RWPE2 (cell line): ENCODE results near the gene ALDH4A1.

Source experiments
- ATAC-seq: fragments of 200-7000 bp; cut with Tn5 transposase; 3 replicates; pipeline ENCODE4 v1.9.1; 2021; ENCODE audit warnings: low read depth
- DNase-seq: peaks from one replicate; pipeline ENCODE4 v3.0.0-alpha.2; 2020; ENCODE audit warnings: low spot score
- H3K27ac ChIP-seq: fragments of 450-650 bp; 2 replicates; pipeline ENCODE4 v1.5.1; 2017; ENCODE audit warnings: mild to moderate bottlenecking; ENCODE audit not compliant: poor library complexity, severe bottlenecking
- H3K27me3 ChIP-seq: fragments of 250-450 bp; sonication (Bioruptor Pico); 2 replicates; pipeline ENCODE4 v1.5.1; 2021; ENCODE audit warnings: mild to moderate bottlenecking, moderate library complexity; ENCODE audit not compliant: insufficient read depth, poor library complexity, severe bottlenecking
- H3K36me3 ChIP-seq: fragments of 250-450 bp; sonication (Bioruptor Pico); 2 replicates; pipeline ENCODE4 v1.5.1; 2020; ENCODE audit warnings: low read depth, mild to moderate bottlenecking, moderate library complexity
- H3K4me1 ChIP-seq: fragments of 250-450 bp; sonication (Bioruptor Pico); 2 replicates; pipeline ENCODE4 v1.5.1; 2021; ENCODE audit warnings: mild to moderate bottlenecking, moderate library complexity; ENCODE audit not compliant: insufficient read depth, poor library complexity, severe bottlenecking
- H3K4me3 ChIP-seq: fragments of 250-450 bp; sonication (Bioruptor Pico); 2 replicates; pipeline ENCODE4 v1.5.1; 2021; ENCODE audit warnings: mild to moderate bottlenecking, moderate library complexity; ENCODE audit not compliant: severe bottlenecking
- H3K9me3 ChIP-seq: fragments of 250-450 bp; sonication (Bioruptor Pico); 2 replicates; pipeline ENCODE4 v1.5.1; 2021; ENCODE audit warnings: mild to moderate bottlenecking, moderate library complexity; ENCODE audit not compliant: severe bottlenecking
- CTCF ChIP-seq: fragments of 450-650 bp; IDR thresholded peaks from one replicate; pipeline ENCODE4 v1.5.1; 2017; ENCODE audit warnings: mild to moderate bottlenecking, moderate library complexity; ENCODE audit not compliant: poor library complexity, severe bottlenecking

ALDH4A1 gene

GRCh38 chr1:18902523-18903290, at the start of gene ALDH4A1:
TSS of gene ALDH4A1 (minus strand) at chr1:18902555. CDS start at chr1:18902523, 32 bp downstream.
- Histone ChIP-seq H3K4me1 (peaks cover 7% of the 10 kb centered on the region), H3K36me3 (peaks cover 16% of the 10 kb centered on the region), H3K27me3 (no peaks in the 10 kb centered on the region), H3K27ac (peak within 1 kb of the TSS; percentile 46), H3K9me3 (no peaks in the 10 kb centered on the region), H3K4me3 (peak within 1 kb of the TSS; percentile 87)
- DNase-seq (peak; percentile 97), ATAC-seq (peak; percentile 96)
- TF ChIP-seq CTCF, result no peak

DNA sequence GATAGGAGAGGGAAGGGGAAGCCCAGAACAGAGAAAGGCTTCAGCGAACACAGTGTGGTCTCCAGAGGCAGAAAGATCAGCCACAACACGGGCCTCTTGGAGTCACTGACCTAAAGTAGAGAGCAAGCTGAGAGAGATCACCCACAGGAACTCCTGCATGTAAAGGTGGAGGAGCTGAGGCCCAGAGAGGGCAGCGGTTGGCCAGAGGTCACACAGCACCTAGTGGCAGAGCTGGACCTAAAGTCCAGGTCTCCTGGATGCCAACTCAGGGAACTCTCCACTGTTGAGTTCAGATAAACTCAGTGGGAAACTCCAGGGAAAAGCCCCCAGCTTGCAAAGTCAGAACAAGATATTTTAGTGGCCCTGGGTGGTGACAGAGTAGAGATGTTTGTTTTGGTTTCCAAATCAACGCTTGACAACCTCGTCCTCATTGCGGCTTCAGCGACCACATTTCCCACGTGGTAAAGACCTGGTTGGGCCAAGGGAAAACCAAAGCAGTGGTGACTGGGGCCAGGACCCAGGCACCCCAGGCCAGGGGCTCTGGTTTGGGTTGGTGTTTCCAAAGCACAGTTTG, 49.5 kb upstream of the ALDH4A1 start:
- H3K4me1 ChIP-seq, result peaks cover 61% of the 10 kb centered on the region
- H3K27ac ChIP-seq, result peak overlapping the region; percentile 97
- peaks cover 30% of the 10 kb centered on the region for H3K36me3 ChIP-seq
- ATAC-seq, result no peak
- H3K27me3 ChIP-seq, result no peaks in the 10 kb centered on the region
- H3K4me3 ChIP-seq, result no peak overlapping the region
- no peak for DNase-seq
- no peak for TF ChIP-seq CTCF
- H3K9me3 ChIP-seq, result no peaks in the 10 kb centered on the region

GRCh38 chr1:18951416-18951815, 49.1 kb upstream of the ALDH4A1 start:
- no peaks in the 10 kb centered on the region for H3K27me3 ChIP-seq
- DNase-seq (no peak), ATAC-seq (no peak)
- H3K4me1 ChIP-seq, result peaks cover 66% of the 10 kb centered on the region
- no peak overlapping the region for H3K4me3 ChIP-seq
- TF ChIP-seq CTCF, result no peak
- no peaks in the 10 kb centered on the region for H3K9me3 ChIP-seq
- H3K27ac ChIP-seq, result peak overlapping the region; percentile 97
- H3K36me3 ChIP-seq, result peaks cover 30% of the 10 kb centered on the region

DNA sequence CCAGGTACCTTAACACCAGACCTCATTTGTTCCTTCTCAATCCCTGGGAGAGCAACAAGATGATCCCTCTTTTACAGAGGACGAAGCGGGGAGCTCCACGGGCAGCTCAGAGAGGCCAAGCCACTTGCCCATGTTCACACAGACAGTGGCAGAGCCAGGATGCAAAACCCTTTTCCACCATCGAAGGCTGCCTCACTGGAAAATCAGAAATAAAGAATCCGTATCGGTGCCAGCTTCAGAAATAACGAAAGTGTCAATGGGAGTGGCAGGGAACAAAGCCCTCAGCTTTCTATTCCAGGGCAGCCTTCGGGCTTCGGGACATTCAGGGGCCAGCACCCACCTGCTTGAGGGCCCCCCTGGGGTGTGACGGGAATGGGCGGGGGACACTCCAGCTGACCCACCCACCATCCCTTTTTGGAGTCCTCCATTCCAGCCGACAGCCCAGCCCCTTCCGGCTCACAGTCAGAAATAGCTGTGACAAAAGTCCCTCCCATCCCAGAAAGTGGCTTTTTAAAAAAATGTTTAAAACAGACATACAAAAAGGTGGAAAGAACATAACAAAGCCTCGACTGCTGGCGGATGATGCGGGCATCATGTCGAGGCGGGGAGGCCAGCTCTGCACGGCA, 48.2 kb upstream of the ALDH4A1 start:
- no peak for DNase-seq
- TF ChIP-seq CTCF, result no peak
- peak overlapping the region; percentile 97 for H3K27ac ChIP-seq
- peaks cover 30% of the 10 kb centered on the region for H3K36me3 ChIP-seq
- H3K4me1 ChIP-seq, result peaks cover 67% of the 10 kb centered on the region
- H3K9me3 ChIP-seq, result no peaks in the 10 kb centered on the region
- H3K27me3 ChIP-seq, result no peaks in the 10 kb centered on the region
- no peak for ATAC-seq
- peak overlapping the region; percentile 20 for H3K4me3 ChIP-seq
